ENCODE results near the gene BACH2. TPM values are rescaled to one million over a fixed set of nuclear protein-coding genes. Genes with fewer than 3 reads are reported as not detected.

The BACH2 gene
- polyA plus RNA-seq, 1 experiment, result 0.10 TPM

DNA sequence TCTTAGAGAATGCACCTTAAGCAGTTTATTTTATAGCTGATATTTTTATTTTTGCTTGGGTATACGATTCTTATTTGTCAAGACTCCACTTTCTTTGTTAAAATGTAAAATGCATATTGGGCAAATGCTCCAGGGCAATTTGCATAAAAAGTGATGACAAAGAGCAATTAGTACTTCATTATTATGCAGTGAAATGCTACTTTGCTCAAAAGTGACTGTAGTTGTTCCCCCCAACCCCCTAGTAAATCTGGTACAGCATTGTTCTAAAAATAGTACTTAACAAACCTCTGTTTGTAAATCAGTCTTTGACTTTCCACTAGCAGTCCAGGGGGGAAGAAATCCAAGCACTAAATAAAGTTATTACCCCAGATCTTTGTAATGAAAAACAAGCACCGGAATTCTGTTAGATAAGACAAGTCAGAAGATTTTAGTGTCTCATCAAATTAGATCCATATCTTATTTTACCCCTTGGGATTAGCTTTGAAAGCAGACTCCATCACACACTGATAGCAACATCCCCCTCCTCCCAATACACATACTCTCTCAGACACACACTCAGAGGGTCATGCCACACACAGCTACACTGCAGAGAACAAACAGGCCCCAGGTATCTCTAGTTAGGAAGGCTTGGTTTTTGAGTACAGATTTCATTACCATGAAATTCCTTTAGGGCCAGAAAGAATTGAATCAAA lies 32.9 kb upstream of the BACH2 start:
- H3K36me3 ChIP-seq (ENCODE audit: control insufficient read depth, insufficient read depth, low read length), result no peaks in the 10 kb centered on the region
- no peaks in the 10 kb centered on the region for H3K27me3 ChIP-seq (ENCODE audit: control insufficient read depth, insufficient read depth, low read length)
- no peak for DNase-seq (ENCODE audit: low read depth)
- H3K4me3 ChIP-seq (ENCODE audit: low read depth, low read length), result no peak overlapping the region
- TF ChIP-seq, protein P1, sequence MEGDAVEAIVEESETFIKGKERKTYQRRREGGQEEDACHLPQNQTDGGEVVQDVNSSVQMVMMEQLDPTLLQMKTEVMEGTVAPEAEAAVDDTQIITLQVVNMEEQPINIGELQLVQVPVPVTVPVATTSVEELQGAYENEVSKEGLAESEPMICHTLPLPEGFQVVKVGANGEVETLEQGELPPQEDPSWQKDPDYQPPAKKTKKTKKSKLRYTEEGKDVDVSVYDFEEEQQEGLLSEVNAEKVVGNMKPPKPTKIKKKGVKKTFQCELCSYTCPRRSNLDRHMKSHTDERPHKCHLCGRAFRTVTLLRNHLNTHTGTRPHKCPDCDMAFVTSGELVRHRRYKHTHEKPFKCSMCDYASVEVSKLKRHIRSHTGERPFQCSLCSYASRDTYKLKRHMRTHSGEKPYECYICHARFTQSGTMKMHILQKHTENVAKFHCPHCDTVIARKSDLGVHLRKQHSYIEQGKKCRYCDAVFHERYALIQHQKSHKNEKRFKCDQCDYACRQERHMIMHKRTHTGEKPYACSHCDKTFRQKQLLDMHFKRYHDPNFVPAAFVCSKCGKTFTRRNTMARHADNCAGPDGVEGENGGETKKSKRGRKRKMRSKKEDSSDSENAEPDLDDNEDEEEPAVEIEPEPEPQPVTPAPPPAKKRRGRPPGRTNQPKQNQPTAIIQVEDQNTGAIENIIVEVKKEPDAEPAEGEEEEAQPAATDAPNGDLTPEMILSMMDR (IDR thresholded peaks at IDR 0.05; ENCODE audit: insufficient read depth, low read depth, low read length), result no peak
- ChIA-PET CTCF (no interaction called here), POLR2A (no interaction called here)

DNA sequence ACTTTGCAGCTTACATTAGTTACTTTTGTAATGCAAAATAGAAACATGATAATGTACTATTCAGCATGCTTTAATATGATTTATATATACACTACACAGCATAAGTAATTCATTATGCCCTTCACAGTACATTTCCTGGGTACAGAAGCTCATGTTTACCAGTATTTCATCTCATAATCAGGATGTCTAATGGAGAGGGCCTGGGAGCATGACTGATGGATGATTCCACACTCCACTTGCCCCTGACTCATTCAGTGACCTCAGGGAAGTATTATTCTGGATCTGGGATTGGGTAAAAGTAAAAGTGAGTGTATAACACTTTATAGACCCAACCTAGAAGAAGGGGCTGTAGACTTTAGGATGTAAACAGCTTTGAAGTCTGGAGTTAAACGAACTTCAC lies 31.4 kb upstream of the BACH2 start:
- POLR2A ChIA-PET, result no interaction called here
- Histone ChIP-seq H3K4me3 (ENCODE audit: low read depth, low read length) (no peak overlapping the region), H3K36me3 (ENCODE audit: control insufficient read depth, insufficient read depth, low read length) (no peaks in the 10 kb centered on the region), H3K27me3 (ENCODE audit: control insufficient read depth, insufficient read depth, low read length) (no peaks in the 10 kb centered on the region)
- DNase-seq (ENCODE audit: low read depth), result no peak
- TF ChIP-seq, protein P1 (IDR thresholded peaks at IDR 0.05; ENCODE audit: insufficient read depth, low read depth, low read length), result no peak
- CTCF ChIA-PET, result interaction anchor here (1.2 kb wide), 1 partner anchor 65 kb away, joined by 3 read pairs; no protein-coding TSS in a partner anchor

DNA sequence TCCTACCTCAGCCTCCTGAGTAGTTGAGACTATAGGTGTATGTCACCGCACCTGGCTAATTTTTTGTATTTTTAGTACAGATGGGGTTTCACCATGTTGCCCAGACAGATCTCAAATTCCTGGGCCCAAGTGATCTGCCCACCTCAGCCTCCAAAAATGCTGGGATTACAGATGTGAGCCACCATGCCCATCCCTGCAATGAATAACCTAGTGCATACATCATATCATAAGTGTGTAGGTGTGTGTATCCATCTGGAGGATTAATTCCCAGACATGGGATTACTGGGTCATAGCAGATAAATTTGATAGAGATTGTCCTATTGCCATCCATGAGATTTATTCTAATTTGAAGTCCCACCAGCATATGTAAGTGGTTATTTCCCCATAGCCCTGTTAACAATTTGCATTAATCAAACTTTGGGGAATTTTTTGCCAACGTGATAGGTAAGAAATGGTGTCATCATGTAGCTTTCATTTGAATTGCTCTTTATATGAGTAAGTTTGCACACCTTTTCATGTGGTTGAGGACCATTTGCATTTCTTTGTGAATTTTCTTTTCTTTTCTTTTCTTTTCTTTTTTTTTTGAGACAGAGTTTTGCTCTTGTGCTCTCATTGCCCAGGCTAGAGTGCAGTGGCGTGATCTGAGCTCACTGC lies 29.9 kb upstream of the BACH2 start:
- no peak overlapping the region for H3K4me3 ChIP-seq (ENCODE audit: low read depth, low read length)
- no peak for DNase-seq (ENCODE audit: low read depth)
- no peaks in the 10 kb centered on the region for H3K36me3 ChIP-seq (ENCODE audit: control insufficient read depth, insufficient read depth, low read length)
- TF ChIP-seq, protein P1 (IDR thresholded peaks at IDR 0.05; ENCODE audit: insufficient read depth, low read depth, low read length), result no peak
- ChIA-PET CTCF (no interaction called here), POLR2A (no interaction called here)
- no peaks in the 10 kb centered on the region for H3K27me3 ChIP-seq (ENCODE audit: control insufficient read depth, insufficient read depth, low read length)

DNA sequence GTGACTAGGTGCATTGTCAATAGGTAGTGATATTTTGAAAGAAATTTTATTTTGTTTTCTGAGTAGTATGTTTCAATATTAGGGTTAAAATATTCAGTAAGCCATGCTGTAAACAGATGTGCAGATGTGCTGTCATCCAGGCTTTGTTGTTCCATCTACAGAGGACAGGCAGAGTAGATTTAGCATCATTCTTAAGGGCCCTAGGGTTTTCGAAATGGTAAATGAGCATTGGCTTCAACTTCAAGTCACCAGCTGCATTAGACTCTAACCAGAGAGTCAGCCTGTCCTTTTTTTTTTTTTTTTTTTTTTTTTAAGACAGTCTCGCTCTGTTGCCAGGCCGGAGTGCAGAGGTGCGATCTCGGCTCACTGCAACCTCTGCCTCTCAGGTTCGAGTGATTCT lies 27.1 kb upstream of the BACH2 start:
- no peaks in the 10 kb centered on the region for H3K36me3 ChIP-seq (ENCODE audit: control insufficient read depth, insufficient read depth, low read length)
- no peak for DNase-seq (ENCODE audit: low read depth)
- H3K27me3 ChIP-seq (ENCODE audit: control insufficient read depth, insufficient read depth, low read length), result peaks cover 4% of the 10 kb centered on the region; the same call in 1 of the 2 replicates
- no peak overlapping the region for H3K4me3 ChIP-seq (ENCODE audit: low read depth, low read length)
- ChIA-PET CTCF (no interaction called here), POLR2A (no interaction called here)
- TF ChIP-seq, protein P1 (IDR thresholded peaks at IDR 0.05; ENCODE audit: insufficient read depth, low read depth, low read length), result no peak

DNA sequence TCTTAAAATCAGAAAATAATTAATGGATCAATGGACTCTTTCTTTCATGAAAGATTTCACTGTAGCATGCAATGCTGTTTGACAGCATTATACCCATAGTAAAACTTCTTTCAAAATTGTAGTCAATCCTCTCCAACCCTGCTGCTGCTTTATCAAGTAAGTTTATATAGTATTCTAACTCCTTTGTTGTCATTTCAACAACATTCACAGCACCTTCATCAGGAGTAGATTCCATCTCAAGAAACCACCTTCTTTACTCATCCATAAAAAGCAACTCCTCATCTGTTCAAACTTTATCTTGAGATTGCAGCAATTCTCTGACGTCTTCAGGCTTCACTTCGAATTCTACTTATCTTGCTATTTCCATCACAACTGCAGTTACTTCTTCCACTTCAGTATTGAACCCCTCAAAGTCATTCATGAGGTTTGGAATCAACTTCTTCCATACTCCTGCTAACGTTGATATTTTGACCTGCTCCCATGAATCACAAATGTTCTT lies 26.4 kb upstream of the BACH2 start:
- ChIA-PET POLR2A (no interaction called here), CTCF (no interaction called here)
- DNase-seq (ENCODE audit: low read depth), result no peak
- Histone ChIP-seq H3K27me3 (ENCODE audit: control insufficient read depth, insufficient read depth, low read length) (peaks cover 4% of the 10 kb centered on the region; the same call in 1 of the 2 replicates), H3K4me3 (ENCODE audit: low read depth, low read length) (no peak overlapping the region), H3K36me3 (ENCODE audit: control insufficient read depth, insufficient read depth, low read length) (no peaks in the 10 kb centered on the region)
- TF ChIP-seq, protein P1 (IDR thresholded peaks at IDR 0.05; ENCODE audit: insufficient read depth, low read depth, low read length), result no peak

Data from BJ (cell line).